ENCODE results near the gene CPNE5. TPM values are rescaled to one million over a fixed set of nuclear protein-coding genes. Genes with fewer than 3 reads are reported as not detected.
"Not testable (repeated sequence)": the region's sequence is repeated elsewhere in the genome, so short reads cannot be mapped to it uniquely, and the experiment has no call there.

Gene CPNE5
- total and polyA plus RNA-seq, 3 donors from 2014 or later: 44.2 to 137 (median 97.8) TPM

DNA sequence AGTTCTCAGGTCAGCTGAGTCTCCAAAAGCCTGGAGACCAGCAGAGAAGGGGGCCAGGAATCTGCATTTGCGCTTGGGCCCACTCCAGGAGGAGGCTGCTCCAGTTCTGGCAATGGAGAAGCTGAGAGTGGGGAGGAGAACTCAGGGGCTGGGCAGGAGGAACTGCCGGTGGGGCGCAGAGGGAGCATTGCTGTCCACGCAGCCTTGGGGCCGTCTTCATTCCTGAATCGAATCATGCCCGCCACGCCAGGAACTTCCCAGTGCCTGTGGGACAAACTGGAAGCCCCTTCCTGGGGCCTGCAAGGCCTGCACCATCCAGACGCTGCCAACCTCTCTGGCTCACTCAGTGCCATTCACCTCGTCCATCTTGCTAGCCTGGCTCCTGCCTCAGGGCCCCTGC, 124.7 kb downstream of the CPNE5 start:
- Histone ChIP-seq H3K36me3 (ENCODE audit: low read depth, missing control alignments) (no peaks in the 10 kb centered on the region), H3K9me3 (no peaks in the 10 kb centered on the region), H3K4me3 (no peak overlapping the region), H3K27ac (no peak overlapping the region), H3K4me1 (no peaks in the 10 kb centered on the region), H3K27me3 (no peaks in the 10 kb centered on the region)
- TF ChIP-seq, protein P1, sequence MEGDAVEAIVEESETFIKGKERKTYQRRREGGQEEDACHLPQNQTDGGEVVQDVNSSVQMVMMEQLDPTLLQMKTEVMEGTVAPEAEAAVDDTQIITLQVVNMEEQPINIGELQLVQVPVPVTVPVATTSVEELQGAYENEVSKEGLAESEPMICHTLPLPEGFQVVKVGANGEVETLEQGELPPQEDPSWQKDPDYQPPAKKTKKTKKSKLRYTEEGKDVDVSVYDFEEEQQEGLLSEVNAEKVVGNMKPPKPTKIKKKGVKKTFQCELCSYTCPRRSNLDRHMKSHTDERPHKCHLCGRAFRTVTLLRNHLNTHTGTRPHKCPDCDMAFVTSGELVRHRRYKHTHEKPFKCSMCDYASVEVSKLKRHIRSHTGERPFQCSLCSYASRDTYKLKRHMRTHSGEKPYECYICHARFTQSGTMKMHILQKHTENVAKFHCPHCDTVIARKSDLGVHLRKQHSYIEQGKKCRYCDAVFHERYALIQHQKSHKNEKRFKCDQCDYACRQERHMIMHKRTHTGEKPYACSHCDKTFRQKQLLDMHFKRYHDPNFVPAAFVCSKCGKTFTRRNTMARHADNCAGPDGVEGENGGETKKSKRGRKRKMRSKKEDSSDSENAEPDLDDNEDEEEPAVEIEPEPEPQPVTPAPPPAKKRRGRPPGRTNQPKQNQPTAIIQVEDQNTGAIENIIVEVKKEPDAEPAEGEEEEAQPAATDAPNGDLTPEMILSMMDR (IDR thresholded peaks at IDR 0.05): no peak
- TF ChIP-seq POLR2A (IDR thresholded peaks at IDR 0.05): no peak
- DNase-seq: no peak
- intact Hi-C loops (cut with DNase I; ENCODE audit: low total_unique reads): no loop called here
- WGBS, 2 donors: 83 to 89% methylated on average over 10 of the region's 10 CpGs

DNA sequence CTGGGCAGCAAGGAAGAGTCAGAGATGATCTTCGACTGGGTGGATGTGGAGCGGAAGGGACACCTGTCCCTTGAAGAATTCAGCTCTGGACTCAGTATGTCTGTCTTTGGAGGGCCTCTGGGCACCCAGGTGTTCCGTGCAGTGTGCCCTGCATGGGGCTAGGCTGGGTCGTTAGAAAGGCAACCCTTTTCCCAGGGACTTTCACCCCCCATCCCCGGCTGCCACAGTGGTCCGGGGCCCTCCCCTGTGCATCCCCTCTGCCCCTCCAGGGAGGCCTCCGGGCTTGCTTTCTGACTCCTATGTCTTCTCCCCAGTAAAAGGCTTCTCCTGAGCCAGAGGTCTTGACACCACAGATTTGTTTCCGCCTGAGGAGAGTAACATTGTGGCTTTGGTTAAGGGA, 125.4 kb downstream of the CPNE5 start:
- H3K27ac ChIP-seq: no peak overlapping the region
- WGBS, 2 donors: 87 to 94% methylated on average over 2 to 8 of the region's 8 CpGs
- H3K36me3 ChIP-seq (ENCODE audit: low read depth, missing control alignments): no peaks in the 10 kb centered on the region
- no peak for DNase-seq
- H3K4me3 ChIP-seq: no peak overlapping the region
- TF ChIP-seq, protein P1 (IDR thresholded peaks at IDR 0.05): no peak
- TF ChIP-seq POLR2A (IDR thresholded peaks at IDR 0.05): no peak
- H3K4me1 ChIP-seq: no peaks in the 10 kb centered on the region
- H3K9me3 ChIP-seq: no peaks in the 10 kb centered on the region
- H3K27me3 ChIP-seq: no peaks in the 10 kb centered on the region
- intact Hi-C loops (cut with DNase I; ENCODE audit: low total_unique reads): no loop called here

DNA sequence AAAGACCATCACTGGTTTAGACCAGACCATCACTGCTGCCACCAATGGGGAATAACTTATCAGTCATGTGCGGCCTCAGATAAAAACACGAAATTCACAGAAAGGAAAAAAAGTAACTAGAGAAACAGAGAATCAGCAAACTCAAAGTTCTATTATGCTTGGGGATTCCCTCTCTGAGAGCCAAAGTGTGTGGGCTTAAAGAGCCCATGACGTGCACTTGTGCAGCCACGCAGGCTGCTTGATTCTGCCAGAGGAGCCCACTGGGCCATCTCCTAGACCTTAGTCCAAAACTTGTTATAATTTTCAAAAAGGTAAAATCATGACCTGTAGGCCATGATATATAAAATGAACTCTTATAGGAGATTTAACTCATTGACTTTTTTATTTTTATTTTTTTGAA, 126.4 kb downstream of the CPNE5 start:
- no peaks in the 10 kb centered on the region for H3K4me1 ChIP-seq
- WGBS, 2 donors: 69 to 73% methylated on average over 4 of the region's 4 CpGs

DNA sequence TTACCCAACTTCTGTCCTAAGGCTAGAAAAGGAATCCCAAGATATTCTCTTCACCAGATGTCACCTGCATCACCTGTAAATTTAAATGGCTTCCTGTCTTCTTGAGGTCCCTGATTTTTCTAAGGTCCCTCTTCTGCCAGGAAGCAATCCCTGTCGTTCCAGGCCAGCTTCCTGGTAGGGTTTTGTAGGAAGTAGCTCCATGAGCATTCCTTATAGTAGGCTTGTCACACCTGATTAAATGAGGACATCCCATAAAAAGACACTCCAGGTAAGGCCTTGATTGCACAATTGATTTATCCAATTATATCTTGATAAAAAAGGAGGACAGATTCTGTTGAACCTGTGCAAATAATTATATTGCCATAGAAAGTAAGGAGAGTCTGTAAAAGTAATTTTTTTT, 132.9 kb downstream of the CPNE5 start:
- no peak overlapping the region for H3K4me3 ChIP-seq
- TF ChIP-seq, protein P1 (IDR thresholded peaks at IDR 0.05): no peak
- TF ChIP-seq POLR2A (IDR thresholded peaks at IDR 0.05): no peak
- WGBS, 2 donors: 75 to 92% methylated on average over 1 of the region's 1 CpG
- no peaks in the 10 kb centered on the region for H3K9me3 ChIP-seq
- no peaks in the 10 kb centered on the region for H3K36me3 ChIP-seq (ENCODE audit: low read depth, missing control alignments)
- intact Hi-C loops (cut with DNase I; ENCODE audit: low total_unique reads): no loop called here
- no peak for DNase-seq
- no peaks in the 10 kb centered on the region for H3K4me1 ChIP-seq
- H3K27ac ChIP-seq: no peak overlapping the region
- no peaks in the 10 kb centered on the region for H3K27me3 ChIP-seq

More for the DNA sequence above, 126.4 kb downstream of the CPNE5 start:
- Histone ChIP-seq H3K36me3 (ENCODE audit: low read depth, missing control alignments) (no peaks in the 10 kb centered on the region), H3K4me3 (no peak overlapping the region), H3K27me3 (no peaks in the 10 kb centered on the region), H3K9me3 (no peaks in the 10 kb centered on the region), H3K27ac (no peak overlapping the region)
- intact Hi-C loops (cut with DNase I; ENCODE audit: low total_unique reads): no loop called here
- DNase-seq: no peak
- TF ChIP-seq, protein P1 (IDR thresholded peaks at IDR 0.05): no peak
- TF ChIP-seq POLR2A (IDR thresholded peaks at IDR 0.05): no peak

DNA sequence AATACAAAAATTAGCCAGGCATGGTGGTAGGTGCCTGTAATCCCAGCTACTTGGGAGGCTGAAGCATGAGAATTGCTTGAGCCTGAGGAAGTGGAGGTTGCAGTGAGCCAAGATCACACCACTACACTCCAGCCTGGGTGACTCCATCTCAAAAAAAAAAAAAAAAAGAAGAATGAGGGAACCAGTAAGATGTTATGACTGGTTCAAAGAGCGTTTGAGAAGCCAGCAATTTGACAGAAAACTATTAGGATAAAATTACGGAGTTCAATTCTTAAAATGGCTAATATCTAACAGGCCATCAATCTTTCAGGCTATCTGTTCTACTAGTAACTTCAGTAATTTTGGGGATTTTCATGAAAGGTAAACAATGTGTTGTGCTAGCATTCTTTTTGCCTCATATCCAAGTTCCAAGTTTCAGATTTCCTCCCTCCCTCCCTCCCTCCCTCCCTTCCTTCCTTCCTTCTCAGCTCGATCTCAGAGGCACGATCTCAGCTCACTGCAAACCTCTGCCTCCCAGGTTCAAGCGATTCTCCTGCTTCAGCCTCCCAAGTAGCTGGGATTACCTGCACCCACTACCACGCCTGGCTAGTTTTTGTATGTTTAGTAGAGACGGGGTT, 134.2 kb downstream of the CPNE5 start:
- intact Hi-C loops (cut with DNase I; ENCODE audit: low total_unique reads): not testable (repeated sequence)
- 67 to 79% methylated on average over 7 of the region's 7 CpGs for WGBS, 2 donors

More for the DNA sequence above, 134.2 kb downstream of the CPNE5 start:
- H3K27me3 ChIP-seq; DNase-seq; H3K27ac ChIP-seq; H3K4me1 ChIP-seq; H3K36me3 ChIP-seq (ENCODE audit: low read depth, missing control alignments); H3K4me3 ChIP-seq; H3K9me3 ChIP-seq: not testable (repeated sequence)
